ENCODE results near the gene RBM4.

RBM4 gene

GRCh38 chr11:66688561-66689534 is 50.3 kb downstream of the RBM4 start:
- no peak overlapping the region for H3K4me3 ChIP-seq (ENCODE audit: control insufficient read depth, low read depth, low read length)
- DNase-seq (ENCODE audit: low read depth) = no peak
- TF ChIP-seq CTCF (IDR thresholded peaks at IDR 0.05; ENCODE audit: control insufficient read depth, insufficient read depth, low read depth, low read length, missing control alignments) = no peak

- DNase-seq (ENCODE audit: low read depth) = no peak
- no peak for TF ChIP-seq CTCF (IDR thresholded peaks at IDR 0.05; ENCODE audit: control insufficient read depth, insufficient read depth, low read depth, low read length, missing control alignments)
- H3K4me3 ChIP-seq (ENCODE audit: control insufficient read depth, low read depth, low read length) = no peak overlapping the region
These were observed 51.4 kb downstream of the RBM4 start for GRCh38 chr11:66689661-66690590.

- no peak for TF ChIP-seq CTCF (IDR thresholded peaks at IDR 0.05; ENCODE audit: control insufficient read depth, insufficient read depth, low read depth, low read length, missing control alignments)
- no peak for DNase-seq (ENCODE audit: low read depth)
- no peak overlapping the region for H3K4me3 ChIP-seq (ENCODE audit: control insufficient read depth, low read depth, low read length)
These were observed 52.9 kb downstream of the RBM4 start for GRCh38 chr11:66691311-66691980.

- H3K4me3 ChIP-seq (ENCODE audit: control insufficient read depth, low read depth, low read length) = no peak overlapping the region
- no peak for TF ChIP-seq CTCF (IDR thresholded peaks at IDR 0.05; ENCODE audit: control insufficient read depth, insufficient read depth, low read depth, low read length, missing control alignments)
- DNase-seq (ENCODE audit: low read depth) = no peak
These were observed 53.9 kb downstream of the RBM4 start for GRCh38 chr11:66692446-66692845.

- DNase-seq (ENCODE audit: low read depth) = no peak
- no peak overlapping the region for H3K4me3 ChIP-seq (ENCODE audit: control insufficient read depth, low read depth, low read length)
- TF ChIP-seq CTCF (IDR thresholded peaks at IDR 0.05; ENCODE audit: control insufficient read depth, insufficient read depth, low read depth, low read length, missing control alignments) = no peak
These were observed 54.4 kb downstream of the RBM4 start for GRCh38 chr11:66692871-66693331.
